Stimulated activated CD4-positive, alpha-beta T cell treated with anti-CD3 and anti-CD28 coated beads, Interleukin-4, amount 100 ng/mL, for 48 hours (primary cell): ENCODE results near the gene SUCLA2.
"Not testable (repeated sequence)": the region's sequence is repeated elsewhere in the genome, so short reads cannot be mapped to it uniquely, and the experiment has no call there.

Source experiments
- DNase-seq, 2 donors: peaks; one replicate each; pipeline ENCODE4 v3.0.0-alpha.2; 2020; ENCODE audit warnings: low read depth in 2 of 2

SUCLA2 gene

GRCh38 chr13:48001114-48001881 is at the start of gene SUCLA2:
Gene SUCLA2 (minus strand): TSS chr13:48001273. CDS start chr13:48001269, 4 bp downstream.
- DNase-seq, result peak; percentile 87 to 90

GRCh38 chr13:48050550-48050949 is 49.5 kb upstream of the SUCLA2 start:
- DNase-seq, result no peak

- no peak for DNase-seq
These were observed 42.9 kb upstream of the SUCLA2 start for GRCh38 chr13:48043789-48044503.

- DNase-seq, result no peak
These were observed 41.8 kb upstream of the SUCLA2 start for GRCh38 chr13:48042894-48043293.

GRCh38 chr13:48040896-48041295 is 39.8 kb upstream of the SUCLA2 start:
- no peak for DNase-seq

GRCh38 chr13:48040049-48040448 is 39.0 kb upstream of the SUCLA2 start:
- no peak for DNase-seq

- no peak for DNase-seq
These were observed 37.7 kb upstream of the SUCLA2 start for GRCh38 chr13:48038761-48039160.

GRCh38 chr13:48037346-48038173 is 36.5 kb upstream of the SUCLA2 start, which contains the start of gene NUDT15:
Gene NUDT15 (plus strand): TSS chr13:48037726. CDS start chr13:48037747, 21 bp downstream.
- DNase-seq, result peak; percentile 91

GRCh38 chr13:48029859-48030258 is 28.8 kb upstream of the SUCLA2 start:
- DNase-seq, result no peak

- DNase-seq, result no peak
These were observed 27.0 kb upstream of the SUCLA2 start for GRCh38 chr13:48028066-48028465.

- DNase-seq, result no peak
These were observed 18.7 kb upstream of the SUCLA2 start for GRCh38 chr13:48019796-48020195.

GRCh38 chr13:48018637-48019036 is 17.6 kb upstream of the SUCLA2 start:
- no peak for DNase-seq

GRCh38 chr13:48014359-48014758 is 13.3 kb upstream of the SUCLA2 start:
- DNase-seq, result no peak

- no peak for DNase-seq
These were observed 11.6 kb upstream of the SUCLA2 start for GRCh38 chr13:48012668-48013067.

GRCh38 chr13:48010698-48011097 is 9.6 kb upstream of the SUCLA2 start:
- DNase-seq, result no peak

GRCh38 chr13:48009284-48009683 is 8.2 kb upstream of the SUCLA2 start:
- DNase-seq, result no peak

- no peak for DNase-seq
These were observed 5.3 kb upstream of the SUCLA2 start for GRCh38 chr13:48006396-48006795.

- no peak for DNase-seq
These were observed 3.1 kb upstream of the SUCLA2 start for GRCh38 chr13:48004201-48004600.

- not testable (repeated sequence) for DNase-seq
These were observed 926 bp upstream of the SUCLA2 start for GRCh38 chr13:48001999-48002398.

GRCh38 chr13:48000559-48001113 is 437 bp downstream of the SUCLA2 start:
- DNase-seq, result peak in 1 of 2 donors; percentile 0

- no peak for DNase-seq
These were observed 1.1 kb downstream of the SUCLA2 start for GRCh38 chr13:47999973-48000372.

- no peak for DNase-seq
These were observed 3.7 kb downstream of the SUCLA2 start for GRCh38 chr13:47997384-47997783.
